OCI-LY7 (cell line): ENCODE measurements around the gene TAF4. TPM values are rescaled to one million over a fixed set of nuclear protein-coding genes. Genes with fewer than 3 reads are reported as not detected.

Experiments
- BruUV-seq: library from RNA; stranded (reverse); fragments of 400-500 nt; replicated peaks from 2 replicates; lab custom pipeline; 2021; lab: Mats Ljungman, UMichigan
- CTCF ChIA-PET: fragments of 300-600 bp; sonication (Branson Sonifier 250); formaldehyde crosslinking; loops from one replicate; lab custom pipeline; 2022; ENCODE audit warnings: antibody characterized with exemption; ENCODE audit not compliant: unreplicated experiment; lab: Charles Lee
- POLR2A ChIA-PET: fragments of 300-600 bp; sonication (Branson Sonifier 250); formaldehyde crosslinking; loops from one replicate; lab custom pipeline; 2022; ENCODE audit warnings: antibody characterized with exemption; lab: Charles Lee
- DNase-seq: peaks from one replicate; pipeline ENCODE4 v3.0.0-alpha.2; 2015; ENCODE audit warnings: low spot score
- H2AFZ ChIP-seq: fragments of 200-600 bp; sonication (generic), shearing (Covaris generic); 2 replicates; pipeline ENCODE4 v1.6.1; 2014; ENCODE audit warnings: mild to moderate bottlenecking, antibody characterized with exemption, low read length, moderate library complexity
- H3K27ac ChIP-seq: fragments of 200-600 bp; sonication (generic); 2 replicates; pipeline ENCODE4 v1.5.1; 2014; ENCODE audit warnings: mixed run types, low read depth, mild to moderate bottlenecking, moderate library complexity, low read length, inconsistent platforms; ENCODE audit not compliant: poor library complexity, severe bottlenecking
- H3K36me3 ChIP-seq: fragments of 200-600 bp; sonication (generic); 2 replicates; pipeline ENCODE4 v1.6.1; 2014; ENCODE audit warnings: mild to moderate bottlenecking, antibody characterized with exemption, low read length, moderate library complexity, mixed read lengths; ENCODE audit not compliant: insufficient read depth
- H3K4me1 ChIP-seq: fragments of 200-600 bp; sonication (generic); 2 replicates; pipeline ENCODE4 v1.5.1; 2014; ENCODE audit warnings: mild to moderate bottlenecking, low read length; ENCODE audit not compliant: insufficient read depth, poor library complexity, severe bottlenecking
- H3K4me2 ChIP-seq: fragments of 200-600 bp; sonication (generic); 2 replicates; pipeline ENCODE4 v1.6.1; 2014; ENCODE audit warnings: mild to moderate bottlenecking, low read length
- H3K4me3 ChIP-seq: fragments of 200-600 bp; sonication (generic); 2 replicates; pipeline ENCODE4 v1.5.1; 2014; ENCODE audit warnings: mild to moderate bottlenecking, low read depth, low read length; ENCODE audit not compliant: poor library complexity, severe bottlenecking
- H3K79me2 ChIP-seq: fragments of 200-600 bp; sonication (generic); 2 replicates; pipeline ENCODE4 v1.6.1; 2016; ENCODE audit warnings: low read depth, mild to moderate bottlenecking, low read length, moderate library complexity, mixed read lengths; ENCODE audit not compliant: insufficient read depth
- H3K9me2 ChIP-seq: fragments of 200-600 bp; sonication (generic); 2 replicates; pipeline ENCODE4 v1.6.1; 2016; ENCODE audit warnings: mild to moderate bottlenecking, low read length, mixed read lengths; ENCODE audit not compliant: insufficient read depth
- H3K9me3 ChIP-seq: fragments of 200-600 bp; sonication (generic); 2 replicates; pipeline ENCODE4 v1.6.1; 2014; ENCODE audit warnings: mild to moderate bottlenecking, mixed run types, low read length, mixed read lengths
- H4K20me1 ChIP-seq: fragments of 200-600 bp; sonication (generic); 2 replicates; pipeline ENCODE4 v1.6.1; 2014; ENCODE audit warnings: mild to moderate bottlenecking, antibody characterized with exemption, low read length, moderate library complexity, mixed read lengths; ENCODE audit not compliant: insufficient read depth
- CTCF ChIP-seq: fragments of 200-600 bp; sonication (generic); conservative IDR thresholded peaks from 2 replicates; pipeline ENCODE4 v1.5.1; 2014; ENCODE audit warnings: mild to moderate bottlenecking, antibody characterized with exemption, low read length, moderate library complexity, mixed read lengths
- EZH2phosphoT487 ChIP-seq: fragments of 200-600 bp; sonication (generic); IDR thresholded peaks from 2 replicates; pipeline ENCODE4 v1.6.1; 2018; ENCODE audit warnings: low read depth, borderline replicate concordance, mild to moderate bottlenecking, mixed run types, antibody characterized with exemption, low read length, moderate library complexity, mixed read lengths
- intact Hi-C: fragments of 100-400 bp; cut with micrococcal nuclease; formaldehyde crosslinking; loops from one replicate; pipeline ENCODE4 v1.10.0; 2022; ENCODE audit not compliant: unreplicated experiment
- total RNA-seq, 2 experiments: library from RNA; depleted of rRNA in 1 of 2; stranded (reverse); fragments of >200 nt in 1 of 2; shearing (Covaris generic) in 1 of 2; gene quantifications; 2 replicates each; pipeline ENCODE4 v1.2.3, GENCODE V29; 2014 to 2022

The TAF4 gene
- total RNA-seq, 2 experiments from 2014 or later = 11.2 to 38.9 TPM

- no peak overlapping the region for H3K4me3 ChIP-seq
- H3K9me3 ChIP-seq = no peaks in the 10 kb centered on the region
- no peaks in the 10 kb centered on the region for H3K79me2 ChIP-seq
- ChIA-PET CTCF (no interaction called here), POLR2A (no interaction called here)
- no peaks in the 10 kb centered on the region for H3K36me3 ChIP-seq
- DNase-seq = no peak
- H3K4me1 ChIP-seq = no peaks in the 10 kb centered on the region
- H3K9me2 ChIP-seq = no peaks in the 10 kb centered on the region
- H4K20me1 ChIP-seq = no peaks in the 10 kb centered on the region
- H3K4me2 ChIP-seq = no peak overlapping the region
- no TSS peak for BruUV-seq
- H2AFZ ChIP-seq = no peak overlapping the region
- TF ChIP-seq EZH2phosphoT487 (no peak), CTCF (no peak)
- intact Hi-C loops = no loop called here
- no peak overlapping the region for H3K27ac ChIP-seq
These were observed 126.6 kb downstream of the TAF4 start for GRCh38 chr20:61938839-61939690.

- BruUV-seq = no TSS peak
- CTCF ChIA-PET = no interaction called here
- H3K4me2 ChIP-seq = no peak overlapping the region
- H4K20me1 ChIP-seq = no peaks in the 10 kb centered on the region
- no peaks in the 10 kb centered on the region for H3K9me3 ChIP-seq
- TF ChIP-seq EZH2phosphoT487 (no peak), CTCF (no peak)
- H3K9me2 ChIP-seq = no peaks in the 10 kb centered on the region
- intact Hi-C loops = no loop called here
- no peak overlapping the region for H3K27ac ChIP-seq
- no peak overlapping the region for H2AFZ ChIP-seq
- H3K79me2 ChIP-seq = no peaks in the 10 kb centered on the region
- no peaks in the 10 kb centered on the region for H3K4me1 ChIP-seq
- POLR2A ChIA-PET = no interaction called here
- H3K4me3 ChIP-seq = no peak overlapping the region
- DNase-seq = no peak
- H3K36me3 ChIP-seq = no peaks in the 10 kb centered on the region
These were observed 127.5 kb downstream of the TAF4 start for GRCh38 chr20:61937963-61938838.
